Measurements from ENCODE around the gene OR52B6.
"Not testable (repeated sequence)": the region's sequence is repeated elsewhere in the genome, so short reads cannot be mapped to it uniquely, and the experiment has no call there.

GRCh38 chr11:5602791-5603190 lies 22.1 kb downstream of the OR52B6 start:
- TF ChIP-seq CTCF (IDR thresholded peaks at IDR 0.05); ZFX (IDR thresholded peaks at IDR 0.05; ENCODE audit: borderline replicate concordance): not testable (repeated sequence)

All from 22Rv1 (cell line).